WTC11 (cell line): ENCODE data around the gene ZNF598. TPM values are rescaled to one million over a fixed set of nuclear protein-coding genes. Genes with fewer than 3 reads are reported as not detected.

Source experiments
- ATAC-seq: fragments of 200-7000 bp; cut with Tn5 transposase; 2 replicates; pipeline ENCODE4 v1.10.0; 2021; ENCODE audit warnings: mild to moderate bottlenecking, moderate library complexity
- CTCF ChIA-PET: fragments of 300-600 bp; sonication (Branson Sonifier 250); formaldehyde crosslinking; loops from one replicate; lab custom pipeline; 2021; ENCODE audit warnings: antibody characterized with exemption; lab: Charles Lee
- POLR2A ChIA-PET: fragments of 350-600 bp; sonication (Branson Sonifier 250); formaldehyde crosslinking; loops from one replicate; lab custom pipeline; 2021; ENCODE audit warnings: antibody characterized with exemption; lab: Charles Lee
- DNase-seq: peaks from one replicate; pipeline ENCODE4 v3.0.0; 2021; ENCODE audit warnings: low spot score
- H3K27ac Mint-ChIP-seq: 2 replicates; pipeline ENCODE4 v1.8.0; 2021; ENCODE audit warnings: mixed read lengths
- H3K27me3 Mint-ChIP-seq: 2 replicates; pipeline ENCODE4 v1.8.0; 2021; ENCODE audit warnings: low read depth, mild to moderate bottlenecking, moderate library complexity, mixed read lengths
- H3K36me3 Mint-ChIP-seq: 2 replicates; pipeline ENCODE4 v1.8.0; 2021; ENCODE audit warnings: mixed read lengths
- H3K4me1 Mint-ChIP-seq: 2 replicates; pipeline ENCODE4 v1.8.0; 2022; ENCODE audit warnings: mixed read lengths
- H3K4me3 Mint-ChIP-seq: 2 replicates; pipeline ENCODE4 v1.8.0; 2021; ENCODE audit warnings: mild to moderate bottlenecking, moderate library complexity, mixed read lengths
- H3K9me3 Mint-ChIP-seq: 2 replicates; pipeline ENCODE4 v1.8.0; 2021; ENCODE audit warnings: mixed read lengths
- ESRRA ChIP-seq: sonication (generic); formaldehyde crosslinking; IDR thresholded peaks from 2 replicates; pipeline ENCODE4 v1.8.1; 2022; ENCODE audit warnings: mild to moderate bottlenecking, missing genetic modification reagents, borderline replicate concordance
- MXD4 ChIP-seq: fragments of 250-450 bp; sonication (Bioruptor Pico); IDR thresholded peaks from 2 replicates; pipeline ENCODE4 v1.8.0; 2021; ENCODE audit warnings: mild to moderate bottlenecking, moderate library complexity, borderline replicate concordance
- MYBL2 ChIP-seq: sonication (generic); formaldehyde crosslinking; IDR thresholded peaks from 2 replicates; pipeline ENCODE4 v1.8.1; 2023; ENCODE audit warnings: mild to moderate bottlenecking, moderate library complexity, missing genetic modification reagents
- TCF7 ChIP-seq: sonication (generic); formaldehyde crosslinking; IDR thresholded peaks from 2 replicates; pipeline ENCODE4 v1.8.0; 2022; ENCODE audit warnings: mild to moderate bottlenecking, low read depth, missing genetic modification reagents, moderate library complexity
- TP53 ChIP-seq: sonication (generic); formaldehyde crosslinking; IDR thresholded peaks from 2 replicates; pipeline ENCODE4 v1.8.1; 2023; ENCODE audit warnings: mild to moderate bottlenecking, missing genetic modification reagents
- ZBTB21 ChIP-seq: sonication (generic); formaldehyde crosslinking; IDR thresholded peaks from 2 replicates; pipeline ENCODE4 v1.8.1; 2023; ENCODE audit warnings: mild to moderate bottlenecking, missing genetic modification reagents, borderline replicate concordance
- ZNF423 ChIP-seq: fragments of 250-450 bp; sonication (Bioruptor Pico); IDR thresholded peaks from 2 replicates; pipeline ENCODE4 v2.1.2; 2022; ENCODE audit warnings: mild to moderate bottlenecking, moderate library complexity
- total RNA-seq: library from RNA; stranded (reverse); gene quantifications from 3 replicates; pipeline ENCODE4 v1.2.3, GENCODE V29; 2021
- TF ChIP-seq, protein P1 (sequence below): fragments of 250-450 bp; sonication (Bioruptor Pico); IDR thresholded peaks from 2 replicates; pipeline ENCODE4 v1.9.0; 2021; ENCODE audit warnings: mild to moderate bottlenecking, borderline replicate concordance
- TF ChIP-seq, protein P2 (sequence below): fragments of 250-450 bp; sonication (Bioruptor Pico); IDR thresholded peaks from 2 replicates; pipeline ENCODE4 v1.9.0; 2021; ENCODE audit warnings: moderate library complexity, mild to moderate bottlenecking, inconsistent platforms, borderline replicate concordance
- TF ChIP-seq, protein P3 (sequence below): sonication (generic); formaldehyde crosslinking; IDR thresholded peaks from 2 replicates; pipeline ENCODE4 v1.8.1; 2022; ENCODE audit warnings: mild to moderate bottlenecking, moderate library complexity, missing genetic modification reagents
- TF ChIP-seq, protein P4 (sequence below): sonication (generic); formaldehyde crosslinking; IDR thresholded peaks from 2 replicates; pipeline ENCODE4 v1.8.1; 2022; ENCODE audit warnings: low read depth, missing genetic modification reagents, borderline replicate concordance
- TF ChIP-seq, protein P5 (sequence below): sonication (generic); formaldehyde crosslinking; IDR thresholded peaks from 2 replicates; pipeline ENCODE4 v1.8.0; 2022; ENCODE audit warnings: mild to moderate bottlenecking, missing genetic modification reagents
- TF ChIP-seq, protein P6 (sequence below): fragments of 250-450 bp; sonication (Bioruptor Pico); conservative IDR thresholded peaks from 2 replicates; pipeline ENCODE4 v1.9.0; 2021; ENCODE audit warnings: mild to moderate bottlenecking
- TF ChIP-seq, protein P7 (sequence below): fragments of 250-450 bp; sonication (Bioruptor Pico); IDR thresholded peaks from 2 replicates; pipeline ENCODE4 v1.9.0; 2021; ENCODE audit warnings: mild to moderate bottlenecking

ZNF598 gene
- total RNA-seq, 1 experiment from 2014 or later = 66.4 TPM

DNA sequence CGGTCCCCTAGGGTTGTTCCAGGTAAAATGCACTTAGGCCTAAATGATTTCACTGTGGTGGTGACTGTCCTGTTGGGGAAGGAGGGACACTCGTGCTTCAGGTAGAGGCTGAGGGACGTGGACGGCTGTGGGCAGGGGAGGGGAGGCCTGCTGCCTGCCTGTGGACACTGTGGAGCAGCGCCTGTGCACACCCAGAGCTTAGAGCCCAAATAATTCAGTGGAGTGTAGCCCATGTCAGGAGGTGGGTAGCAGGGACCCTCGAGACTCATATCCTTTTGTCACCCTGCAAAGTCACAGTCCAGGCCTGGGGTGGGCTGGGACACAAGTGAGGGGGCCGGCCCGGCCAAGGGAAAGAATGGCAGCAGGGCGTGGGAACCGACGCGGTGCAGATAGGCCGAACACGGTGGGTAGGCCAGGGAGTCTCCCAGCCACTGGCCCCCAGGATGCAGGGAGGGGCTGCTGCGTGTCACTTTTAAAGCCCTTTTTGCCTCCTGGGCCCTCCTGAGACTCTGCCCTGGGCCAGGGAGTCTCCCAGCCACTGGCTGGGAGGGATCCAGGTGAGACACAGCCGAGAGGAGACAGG is 16.3 kb upstream of the ZNF598 start (continued):
- TF ChIP-seq, protein P1, sequence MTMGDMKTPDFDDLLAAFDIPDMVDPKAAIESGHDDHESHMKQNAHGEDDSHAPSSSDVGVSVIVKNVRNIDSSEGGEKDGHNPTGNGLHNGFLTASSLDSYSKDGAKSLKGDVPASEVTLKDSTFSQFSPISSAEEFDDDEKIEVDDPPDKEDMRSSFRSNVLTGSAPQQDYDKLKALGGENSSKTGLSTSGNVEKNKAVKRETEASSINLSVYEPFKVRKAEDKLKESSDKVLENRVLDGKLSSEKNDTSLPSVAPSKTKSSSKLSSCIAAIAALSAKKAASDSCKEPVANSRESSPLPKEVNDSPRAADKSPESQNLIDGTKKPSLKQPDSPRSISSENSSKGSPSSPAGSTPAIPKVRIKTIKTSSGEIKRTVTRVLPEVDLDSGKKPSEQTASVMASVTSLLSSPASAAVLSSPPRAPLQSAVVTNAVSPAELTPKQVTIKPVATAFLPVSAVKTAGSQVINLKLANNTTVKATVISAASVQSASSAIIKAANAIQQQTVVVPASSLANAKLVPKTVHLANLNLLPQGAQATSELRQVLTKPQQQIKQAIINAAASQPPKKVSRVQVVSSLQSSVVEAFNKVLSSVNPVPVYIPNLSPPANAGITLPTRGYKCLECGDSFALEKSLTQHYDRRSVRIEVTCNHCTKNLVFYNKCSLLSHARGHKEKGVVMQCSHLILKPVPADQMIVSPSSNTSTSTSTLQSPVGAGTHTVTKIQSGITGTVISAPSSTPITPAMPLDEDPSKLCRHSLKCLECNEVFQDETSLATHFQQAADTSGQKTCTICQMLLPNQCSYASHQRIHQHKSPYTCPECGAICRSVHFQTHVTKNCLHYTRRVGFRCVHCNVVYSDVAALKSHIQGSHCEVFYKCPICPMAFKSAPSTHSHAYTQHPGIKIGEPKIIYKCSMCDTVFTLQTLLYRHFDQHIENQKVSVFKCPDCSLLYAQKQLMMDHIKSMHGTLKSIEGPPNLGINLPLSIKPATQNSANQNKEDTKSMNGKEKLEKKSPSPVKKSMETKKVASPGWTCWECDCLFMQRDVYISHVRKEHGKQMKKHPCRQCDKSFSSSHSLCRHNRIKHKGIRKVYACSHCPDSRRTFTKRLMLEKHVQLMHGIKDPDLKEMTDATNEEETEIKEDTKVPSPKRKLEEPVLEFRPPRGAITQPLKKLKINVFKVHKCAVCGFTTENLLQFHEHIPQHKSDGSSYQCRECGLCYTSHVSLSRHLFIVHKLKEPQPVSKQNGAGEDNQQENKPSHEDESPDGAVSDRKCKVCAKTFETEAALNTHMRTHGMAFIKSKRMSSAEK (CRISPR knock-in tag) = no peak
- TF ChIP-seq ZBTB21 (no peak), TP53 (CRISPR knock-in tag) (no peak), ZNF423 (CRISPR knock-in tag) (no peak), ESRRA (CRISPR knock-in tag) (no peak), TCF7 (CRISPR knock-in tag) (no peak), MXD4 (CRISPR knock-in tag) (no peak), MYBL2 (CRISPR knock-in tag) (no peak)
- TF ChIP-seq, protein P2, sequence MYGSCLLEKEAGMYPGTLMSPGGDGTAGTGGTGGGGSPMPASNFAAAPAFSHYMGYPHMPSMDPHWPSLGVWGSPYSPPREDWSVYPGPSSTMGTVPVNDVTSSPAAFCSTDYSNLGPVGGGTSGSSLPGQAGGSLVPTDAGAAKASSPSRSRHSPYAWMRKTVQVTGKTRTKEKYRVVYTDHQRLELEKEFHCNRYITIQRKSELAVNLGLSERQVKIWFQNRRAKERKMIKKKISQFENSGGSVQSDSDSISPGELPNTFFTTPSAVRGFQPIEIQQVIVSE (CRISPR knock-in tag) = no peak
- TF ChIP-seq, protein P3, sequence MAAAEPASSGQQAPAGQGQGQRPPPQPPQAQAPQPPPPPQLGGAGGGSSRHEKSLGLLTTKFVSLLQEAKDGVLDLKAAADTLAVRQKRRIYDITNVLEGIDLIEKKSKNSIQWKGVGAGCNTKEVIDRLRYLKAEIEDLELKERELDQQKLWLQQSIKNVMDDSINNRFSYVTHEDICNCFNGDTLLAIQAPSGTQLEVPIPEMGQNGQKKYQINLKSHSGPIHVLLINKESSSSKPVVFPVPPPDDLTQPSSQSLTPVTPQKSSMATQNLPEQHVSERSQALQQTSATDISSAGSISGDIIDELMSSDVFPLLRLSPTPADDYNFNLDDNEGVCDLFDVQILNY (CRISPR knock-in tag) = no peak
- TF ChIP-seq, protein P4, sequence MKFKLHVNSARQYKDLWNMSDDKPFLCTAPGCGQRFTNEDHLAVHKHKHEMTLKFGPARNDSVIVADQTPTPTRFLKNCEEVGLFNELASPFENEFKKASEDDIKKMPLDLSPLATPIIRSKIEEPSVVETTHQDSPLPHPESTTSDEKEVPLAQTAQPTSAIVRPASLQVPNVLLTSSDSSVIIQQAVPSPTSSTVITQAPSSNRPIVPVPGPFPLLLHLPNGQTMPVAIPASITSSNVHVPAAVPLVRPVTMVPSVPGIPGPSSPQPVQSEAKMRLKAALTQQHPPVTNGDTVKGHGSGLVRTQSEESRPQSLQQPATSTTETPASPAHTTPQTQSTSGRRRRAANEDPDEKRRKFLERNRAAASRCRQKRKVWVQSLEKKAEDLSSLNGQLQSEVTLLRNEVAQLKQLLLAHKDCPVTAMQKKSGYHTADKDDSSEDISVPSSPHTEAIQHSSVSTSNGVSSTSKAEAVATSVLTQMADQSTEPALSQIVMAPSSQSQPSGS (CRISPR knock-in tag) = no peak
- TF ChIP-seq, all 79 proteins: peak for 0

DNA sequence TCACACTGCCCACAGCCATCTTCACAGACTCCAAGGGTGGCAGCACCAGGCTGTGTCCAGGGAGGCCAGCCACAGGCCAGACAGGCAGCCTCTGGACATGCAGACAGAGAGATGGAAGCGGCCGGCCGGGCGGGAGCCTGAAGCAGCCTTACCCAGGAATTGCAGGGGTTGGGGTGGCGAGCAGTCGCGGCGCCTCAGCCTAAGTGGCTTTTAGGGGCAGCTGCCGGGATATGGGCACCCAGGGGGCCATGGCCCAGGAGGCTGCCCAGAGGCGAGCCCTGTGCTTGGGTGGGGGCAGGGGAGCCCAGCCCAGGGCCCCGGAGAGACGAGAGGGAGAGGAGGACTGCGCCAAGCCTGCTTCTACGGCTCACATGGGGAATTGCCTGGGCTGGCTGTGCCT is 15.6 kb upstream of the ZNF598 start:
- no peaks in the 10 kb centered on the region for H3K9me3 Mint-ChIP-seq
- ChIA-PET POLR2A (interaction anchor here (0.7 kb wide), 1 partner anchor 122 kb away, joined by 3 read pairs; no protein-coding TSS in a partner anchor), CTCF (interaction anchor here (0.6 to 3.5 kb wide), 4 partner anchors 9 to 118 kb away, joined by 3 to 27 read pairs (median 4); partner anchors contain the start of genes NTHL1 and TSC2)

More for the DNA sequence above, 15.6 kb upstream of the ZNF598 start:
- Mint-ChIP-seq H3K4me1 (peaks cover 14% of the 10 kb centered on the region), H3K36me3 (no peaks in the 10 kb centered on the region), H3K27me3 (peaks cover 54% of the 10 kb centered on the region)
- no peak for ATAC-seq
- TF ChIP-seq, protein P5, sequence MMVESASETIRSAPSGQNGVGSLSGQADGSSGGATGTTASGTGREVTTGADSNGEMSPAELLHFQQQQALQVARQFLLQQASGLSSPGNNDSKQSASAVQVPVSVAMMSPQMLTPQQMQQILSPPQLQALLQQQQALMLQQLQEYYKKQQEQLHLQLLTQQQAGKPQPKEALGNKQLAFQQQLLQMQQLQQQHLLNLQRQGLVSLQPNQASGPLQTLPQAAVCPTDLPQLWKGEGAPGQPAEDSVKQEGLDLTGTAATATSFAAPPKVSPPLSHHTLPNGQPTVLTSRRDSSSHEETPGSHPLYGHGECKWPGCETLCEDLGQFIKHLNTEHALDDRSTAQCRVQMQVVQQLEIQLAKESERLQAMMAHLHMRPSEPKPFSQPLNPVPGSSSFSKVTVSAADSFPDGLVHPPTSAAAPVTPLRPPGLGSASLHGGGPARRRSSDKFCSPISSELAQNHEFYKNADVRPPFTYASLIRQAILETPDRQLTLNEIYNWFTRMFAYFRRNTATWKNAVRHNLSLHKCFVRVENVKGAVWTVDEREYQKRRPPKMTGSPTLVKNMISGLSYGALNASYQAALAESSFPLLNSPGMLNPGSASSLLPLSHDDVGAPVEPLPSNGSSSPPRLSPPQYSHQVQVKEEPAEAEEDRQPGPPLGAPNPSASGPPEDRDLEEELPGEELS (CRISPR knock-in tag) = no peak
- TF ChIP-seq, protein P6, sequence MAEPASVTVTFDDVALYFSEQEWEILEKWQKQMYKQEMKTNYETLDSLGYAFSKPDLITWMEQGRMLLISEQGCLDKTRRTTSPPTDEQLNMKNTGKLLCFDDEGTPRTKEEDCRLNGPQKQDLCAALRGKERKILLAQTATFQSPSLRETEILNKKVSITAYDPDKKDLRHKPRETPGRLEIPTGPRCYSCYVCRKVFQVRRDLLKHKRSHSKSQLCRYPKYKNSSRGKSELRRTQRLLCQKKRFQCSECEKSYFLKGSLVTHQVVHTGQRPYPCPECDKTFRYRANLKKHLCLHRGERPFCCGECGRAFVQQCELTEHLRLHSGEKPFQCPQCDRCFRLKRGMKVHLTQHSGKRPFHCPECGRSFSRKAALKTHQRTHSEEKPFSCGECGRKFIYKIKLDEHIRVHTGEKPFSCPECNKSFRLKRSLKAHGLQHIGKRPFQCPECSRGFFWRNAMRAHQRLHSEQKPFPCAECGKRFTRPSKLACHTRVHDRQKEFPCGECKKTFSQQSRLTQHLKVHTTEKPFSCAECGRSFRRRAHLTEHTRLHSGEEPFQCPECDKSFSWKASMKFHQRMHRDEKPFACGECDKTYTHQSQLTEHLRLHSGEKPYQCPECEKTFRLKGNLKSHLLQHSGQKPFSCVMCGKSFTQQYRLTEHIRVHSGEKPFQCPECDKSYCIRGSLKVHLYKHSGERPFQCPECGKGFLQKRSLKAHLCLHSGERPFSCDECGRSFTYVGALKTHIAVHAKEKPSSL (CRISPR knock-in tag) = no peak
- TF ChIP-seq, protein P7, sequence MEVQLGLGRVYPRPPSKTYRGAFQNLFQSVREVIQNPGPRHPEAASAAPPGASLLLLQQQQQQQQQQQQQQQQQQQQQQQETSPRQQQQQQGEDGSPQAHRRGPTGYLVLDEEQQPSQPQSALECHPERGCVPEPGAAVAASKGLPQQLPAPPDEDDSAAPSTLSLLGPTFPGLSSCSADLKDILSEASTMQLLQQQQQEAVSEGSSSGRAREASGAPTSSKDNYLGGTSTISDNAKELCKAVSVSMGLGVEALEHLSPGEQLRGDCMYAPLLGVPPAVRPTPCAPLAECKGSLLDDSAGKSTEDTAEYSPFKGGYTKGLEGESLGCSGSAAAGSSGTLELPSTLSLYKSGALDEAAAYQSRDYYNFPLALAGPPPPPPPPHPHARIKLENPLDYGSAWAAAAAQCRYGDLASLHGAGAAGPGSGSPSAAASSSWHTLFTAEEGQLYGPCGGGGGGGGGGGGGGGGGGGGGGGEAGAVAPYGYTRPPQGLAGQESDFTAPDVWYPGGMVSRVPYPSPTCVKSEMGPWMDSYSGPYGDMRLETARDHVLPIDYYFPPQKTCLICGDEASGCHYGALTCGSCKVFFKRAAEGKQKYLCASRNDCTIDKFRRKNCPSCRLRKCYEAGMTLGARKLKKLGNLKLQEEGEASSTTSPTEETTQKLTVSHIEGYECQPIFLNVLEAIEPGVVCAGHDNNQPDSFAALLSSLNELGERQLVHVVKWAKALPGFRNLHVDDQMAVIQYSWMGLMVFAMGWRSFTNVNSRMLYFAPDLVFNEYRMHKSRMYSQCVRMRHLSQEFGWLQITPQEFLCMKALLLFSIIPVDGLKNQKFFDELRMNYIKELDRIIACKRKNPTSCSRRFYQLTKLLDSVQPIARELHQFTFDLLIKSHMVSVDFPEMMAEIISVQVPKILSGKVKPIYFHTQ (CRISPR knock-in tag) = no peak
- TF ChIP-seq ESRRA (CRISPR knock-in tag) = no peak
- TF ChIP-seq, all 79 proteins: peak for 0
- H3K4me3 Mint-ChIP-seq = no peak overlapping the region
- no peak for DNase-seq
- no peak overlapping the region for H3K27ac Mint-ChIP-seq
